Fibroblast of lung (primary cell): ENCODE measurements around the gene TFDP2. TPM values are rescaled to one million over a fixed set of nuclear protein-coding genes. Genes with fewer than 3 reads are reported as not detected.

ENCODE experiments used
- DNase-seq, 2 donors: peaks; one replicate each; pipeline versions ENCODE4 v3.0.0 to v3.0.0-alpha.2; 2010; ENCODE audit warnings: low read depth in 2 of 2
- H2AFZ ChIP-seq: 2 replicates; pipeline ENCODE4 v1.5.1; 2012; ENCODE audit warnings: low read length, control low read depth, inconsistent platforms
- H3K27ac ChIP-seq: 2 replicates; pipeline ENCODE4 v1.5.1; 2011; ENCODE audit warnings: low read length, control low read depth; ENCODE audit not compliant: insufficient read depth
- H3K27me3 ChIP-seq: 2 replicates; pipeline ENCODE4 v1.5.1; 2011; ENCODE audit warnings: mild to moderate bottlenecking, low read length; ENCODE audit not compliant: control insufficient read depth, insufficient read depth
- H3K36me3 ChIP-seq: 2 replicates; pipeline ENCODE4 v1.5.1; 2011; ENCODE audit warnings: low read length; ENCODE audit not compliant: control insufficient read depth, insufficient read depth
- H3K4me1 ChIP-seq: 2 replicates; pipeline ENCODE4 v1.5.1; 2011; ENCODE audit warnings: low read length; ENCODE audit not compliant: control insufficient read depth, insufficient read depth; ENCODE audit errors: extremely low read depth
- H3K4me2 ChIP-seq: 2 replicates; pipeline ENCODE4 v1.5.1; 2011; ENCODE audit warnings: low read length, control low read depth; ENCODE audit not compliant: insufficient read depth; ENCODE audit errors: extremely low read depth
- H3K4me3 ChIP-seq, 4 experiments: fragments of 200-600 bp in 1 of 4; sonication (generic) in 1 of 4; replicated peaks in 1 of 4; 2 replicates each; pipeline ENCODE4 v1.5.1; 2011 to 2016; ENCODE audit warnings: low read length in 4 of 4, low read depth in 3 of 4, mild to moderate bottlenecking in 3 of 4, control low read depth in 2 of 4, inconsistent platforms in 1 of 4, mixed read lengths in 1 of 4; ENCODE audit not compliant: insufficient read depth in 1 of 4; ENCODE audit errors: control extremely low read depth in 1 of 4
- H3K79me2 ChIP-seq: 2 replicates; pipeline ENCODE4 v1.5.1; 2012; ENCODE audit warnings: mild to moderate bottlenecking, low read length, inconsistent platforms; ENCODE audit not compliant: control insufficient read depth, insufficient read depth
- H3K9ac ChIP-seq: 2 replicates; pipeline ENCODE4 v1.5.1; 2011; ENCODE audit warnings: mild to moderate bottlenecking, low read length, control low read depth; ENCODE audit not compliant: insufficient read depth
- H3K9me3 ChIP-seq: 2 replicates; pipeline ENCODE4 v1.5.1; 2012; ENCODE audit warnings: low read depth, low read length; ENCODE audit not compliant: control insufficient read depth, insufficient read depth
- H4K20me1 ChIP-seq: 2 replicates; pipeline ENCODE4 v1.5.1; 2011; ENCODE audit warnings: low read length; ENCODE audit not compliant: control insufficient read depth, insufficient read depth; ENCODE audit errors: extremely low read depth
- CTCF ChIP-seq, 2 donors: IDR thresholded peaks in 1 of 2; conservative IDR thresholded peaks in 1 of 2; 1 replicate in 1 of 2; 2 replicates in 1 of 2; pipeline ENCODE4 v1.5.1; 2011 to 2012; ENCODE audit warnings: low read length in 2 of 2, control low read depth in 1 of 2, inconsistent platforms in 1 of 2, low read depth in 1 of 2, mild to moderate bottlenecking in 1 of 2
- EZH2 ChIP-seq: IDR thresholded peaks from 2 replicates; pipeline ENCODE4 v1.5.1; 2012; ENCODE audit warnings: low read length, control low read depth, mild to moderate bottlenecking; ENCODE audit errors: missing control alignments
- polyA plus RNA-seq, 2 donors: library from polyadenylated mRNA; depleted of rRNA in 1 of 2; stranded (reverse) in 1 of 2; unstranded in 1 of 2; fragments of >200 nt; gene quantifications; 2 replicates each; pipeline ENCODE4 v1.2.1, GENCODE V29; 2011 to 2012; ENCODE audit warnings: missing spikeins in 1 of 2
- total RNA-seq: library from RNA; depleted of rRNA; stranded (reverse); fragments of >200 nt; gene quantifications from 2 replicates; pipeline ENCODE4 v1.2.1, GENCODE V29; 2014

Gene TFDP2
- total and polyA plus RNA-seq, 2 donors (not counting 1 experiment from before 2014, with no cell fraction given): 25.1 to 83.7 TPM

- TF ChIP-seq CTCF (conservative IDR thresholded peaks at IDR 0.05 in 1 of 2, IDR thresholded peaks at IDR 0.05 in 1 of 2; ENCODE audit: low read depth in 1 of 2, low read length in 2 of 2) (no peak), EZH2 (no peak)
- Histone ChIP-seq H3K9ac (no peak overlapping the region), H3K9me3 (no peaks in the 10 kb centered on the region), H3K27me3 (no peaks in the 10 kb centered on the region), H4K20me1 (no peaks in the 10 kb centered on the region), H2AFZ (no peak overlapping the region), H3K27ac (no peak overlapping the region), H3K79me2 (no peaks in the 10 kb centered on the region), H3K4me3 (no peak overlapping the region), H3K36me3 (peaks cover 2% of the 10 kb centered on the region), H3K4me2 (no peak overlapping the region), H3K4me1 (no peaks in the 10 kb centered on the region)
- no peak for DNase-seq
Measured at GRCh38 chr3:141909408-141909807, 239.9 kb downstream of the TFDP2 start.

GRCh38 chr3:141905129-141905528, 244.2 kb downstream of the TFDP2 start:
- Histone ChIP-seq H3K27ac (no peak overlapping the region), H3K4me2 (no peak overlapping the region), H4K20me1 (no peaks in the 10 kb centered on the region), H3K79me2 (peaks cover 10% of the 10 kb centered on the region), H3K9me3 (no peaks in the 10 kb centered on the region), H3K4me3 (no peak overlapping the region), H3K4me1 (no peaks in the 10 kb centered on the region), H3K36me3 (no peaks in the 10 kb centered on the region), H3K9ac (no peak overlapping the region), H3K27me3 (no peaks in the 10 kb centered on the region), H2AFZ (no peak overlapping the region)
- no peak for TF ChIP-seq CTCF (conservative IDR thresholded peaks at IDR 0.05 in 1 of 2, IDR thresholded peaks at IDR 0.05 in 1 of 2; ENCODE audit: low read depth in 1 of 2, low read length in 2 of 2)
- no peak for TF ChIP-seq EZH2
- peak in 1 of 2 donors; percentile 57 for DNase-seq

GRCh38 chr3:141904203-141904602, 245.1 kb downstream of the TFDP2 start:
- Histone ChIP-seq H3K27ac (no peak overlapping the region), H3K9me3 (no peaks in the 10 kb centered on the region), H3K4me2 (no peak overlapping the region), H3K4me3 (no peak overlapping the region), H3K36me3 (no peaks in the 10 kb centered on the region), H4K20me1 (no peaks in the 10 kb centered on the region), H3K4me1 (no peaks in the 10 kb centered on the region), H3K9ac (no peak overlapping the region), H3K79me2 (peaks cover 17% of the 10 kb centered on the region), H2AFZ (no peak overlapping the region), H3K27me3 (no peaks in the 10 kb centered on the region)
- no peak for TF ChIP-seq CTCF (conservative IDR thresholded peaks at IDR 0.05 in 1 of 2, IDR thresholded peaks at IDR 0.05 in 1 of 2; ENCODE audit: low read depth in 1 of 2, low read length in 2 of 2)
- no peak for TF ChIP-seq EZH2
- no peak for DNase-seq
